ENCODE data around the gene FAR1.
"Not testable (repeated sequence)": the region's sequence is repeated elsewhere in the genome, so short reads cannot be mapped to it uniquely, and the experiment has no call there.

The FAR1 gene

GRCh38 chr11:13705710-13706109, 37.2 kb downstream of the FAR1 start:
- no peak for DNase-seq (ENCODE audit: low read depth)

- DNase-seq (ENCODE audit: low read depth) = no peak
These were observed 45.5 kb downstream of the FAR1 start for GRCh38 chr11:13713982-13714381.

- peak; percentile 32 for DNase-seq (ENCODE audit: low read depth)
These were observed 48.9 kb downstream of the FAR1 start for GRCh38 chr11:13717331-13717730.

- DNase-seq (ENCODE audit: low read depth) = no peak
These were observed 49.9 kb downstream of the FAR1 start for GRCh38 chr11:13718394-13718793.

- DNase-seq (ENCODE audit: low read depth) = no peak
These were observed 52.5 kb downstream of the FAR1 start for GRCh38 chr11:13720940-13721339.

- no peak for DNase-seq (ENCODE audit: low read depth)
These were observed 53.3 kb downstream of the FAR1 start for GRCh38 chr11:13721760-13722159.

- DNase-seq (ENCODE audit: low read depth) = no peak
These were observed 58.0 kb downstream of the FAR1 start for GRCh38 chr11:13726456-13726855.

- DNase-seq (ENCODE audit: low read depth) = no peak
These were observed 59.6 kb downstream of the FAR1 start for GRCh38 chr11:13728076-13728475.

GRCh38 chr11:13734530-13734929, 66.1 kb downstream of the FAR1 start:
- DNase-seq (ENCODE audit: low read depth) = no peak

- no peak for DNase-seq (ENCODE audit: low read depth)
These were observed 76.7 kb downstream of the FAR1 start for GRCh38 chr11:13745165-13745564.

- not testable (repeated sequence) for DNase-seq (ENCODE audit: low read depth)
These were observed 84.8 kb downstream of the FAR1 start for GRCh38 chr11:13753316-13753715.

GRCh38 chr11:13759050-13759449, 90.6 kb downstream of the FAR1 start:
- DNase-seq (ENCODE audit: low read depth) = no peak

- no peak for DNase-seq (ENCODE audit: low read depth)
These were observed 91.6 kb downstream of the FAR1 start for GRCh38 chr11:13760115-13760514.

GRCh38 chr11:13761250-13761649, 92.8 kb downstream of the FAR1 start:
- DNase-seq (ENCODE audit: low read depth) = no peak

GRCh38 chr11:13761716-13762115, 93.2 kb downstream of the FAR1 start:
- no peak for DNase-seq (ENCODE audit: low read depth)

GRCh38 chr11:13762718-13763117, 94.2 kb downstream of the FAR1 start:
- DNase-seq (ENCODE audit: low read depth) = no peak

GRCh38 chr11:13763341-13763740, 94.9 kb downstream of the FAR1 start:
- no peak for DNase-seq (ENCODE audit: low read depth)

GRCh38 chr11:13765886-13766285, 97.4 kb downstream of the FAR1 start:
- DNase-seq (ENCODE audit: low read depth) = no peak

GRCh38 chr11:13767471-13767870, 99.0 kb downstream of the FAR1 start:
- no peak for DNase-seq (ENCODE audit: low read depth)

- DNase-seq (ENCODE audit: low read depth) = no peak
These were observed 100.7 kb downstream of the FAR1 start for GRCh38 chr11:13769188-13769587.

- DNase-seq (ENCODE audit: low read depth) = no peak
These were observed 102.7 kb downstream of the FAR1 start for GRCh38 chr11:13771151-13771550.

GRCh38 chr11:13772223-13773046, 104.0 kb downstream of the FAR1 start:
- peak; percentile 32 for DNase-seq (ENCODE audit: low read depth)

- DNase-seq (ENCODE audit: low read depth) = no peak
These were observed 107.0 kb downstream of the FAR1 start for GRCh38 chr11:13775471-13775870.

GRCh38 chr11:13776134-13776815, 107.8 kb downstream of the FAR1 start:
- DNase-seq (ENCODE audit: low read depth) = no peak

Measured in GM04504 (cell line).